HG03060 (cell line): ENCODE measurements around the gene RASSF7.

Source experiments
- ATAC-seq: cut with Tn5 transposase; IDR thresholded peaks from one replicate; pipeline ENCODE4 v1.9.1; 2021; ENCODE audit warnings: low read depth, moderate number of reproducible peaks; ENCODE audit not compliant: unreplicated experiment

Gene RASSF7

GRCh38 chr11:605286-606129 is 44.7 kb downstream of the RASSF7 start:
- ATAC-seq, result no peak

GRCh38 chr11:606245-606644 is 45.5 kb downstream of the RASSF7 start:
- no peak for ATAC-seq

- no peak for ATAC-seq
These were observed 46.4 kb downstream of the RASSF7 start for GRCh38 chr11:607020-607780.

GRCh38 chr11:607971-608659 is 47.3 kb downstream of the RASSF7 start:
- ATAC-seq, result no peak

GRCh38 chr11:608791-609251 is 48.1 kb downstream of the RASSF7 start:
- ATAC-seq, result no peak

GRCh38 chr11:609341-609811 is 48.6 kb downstream of the RASSF7 start:
- no peak for ATAC-seq

- ATAC-seq, result no peak
These were observed 49.5 kb downstream of the RASSF7 start for GRCh38 chr11:610146-610801.

- ATAC-seq, result no peak
These were observed 50.5 kb downstream of the RASSF7 start for GRCh38 chr11:611001-611996.

- no peak for ATAC-seq
These were observed 51.6 kb downstream of the RASSF7 start for GRCh38 chr11:612201-612960.

- no peak for ATAC-seq
These were observed 52.2 kb downstream of the RASSF7 start for GRCh38 chr11:612961-613300.

- ATAC-seq, result no peak
These were observed 52.7 kb downstream of the RASSF7 start for GRCh38 chr11:613369-613968.
